ENCODE results near the gene IGIP.

IGIP gene

GRCh38 chr5:140169410-140169809 lies 43.7 kb downstream of the IGIP start:
- no peak for DNase-seq

- DNase-seq, result no peak
Measured at GRCh38 chr5:140172483-140172882, 46.7 kb downstream of the IGIP start.

- DNase-seq, result no peak
Measured at GRCh38 chr5:140174014-140174413, 48.3 kb downstream of the IGIP start.

- peak; percentile 78 for DNase-seq
Measured at GRCh38 chr5:140174465-140175366, 49.0 kb downstream of the IGIP start, which contains the start of gene CYSTM1. Gene CYSTM1, plus strand, starts transcription at chr5:140175188. Its CDS starts 19,278 bp downstream, at chr5:140194466.

DNA sequence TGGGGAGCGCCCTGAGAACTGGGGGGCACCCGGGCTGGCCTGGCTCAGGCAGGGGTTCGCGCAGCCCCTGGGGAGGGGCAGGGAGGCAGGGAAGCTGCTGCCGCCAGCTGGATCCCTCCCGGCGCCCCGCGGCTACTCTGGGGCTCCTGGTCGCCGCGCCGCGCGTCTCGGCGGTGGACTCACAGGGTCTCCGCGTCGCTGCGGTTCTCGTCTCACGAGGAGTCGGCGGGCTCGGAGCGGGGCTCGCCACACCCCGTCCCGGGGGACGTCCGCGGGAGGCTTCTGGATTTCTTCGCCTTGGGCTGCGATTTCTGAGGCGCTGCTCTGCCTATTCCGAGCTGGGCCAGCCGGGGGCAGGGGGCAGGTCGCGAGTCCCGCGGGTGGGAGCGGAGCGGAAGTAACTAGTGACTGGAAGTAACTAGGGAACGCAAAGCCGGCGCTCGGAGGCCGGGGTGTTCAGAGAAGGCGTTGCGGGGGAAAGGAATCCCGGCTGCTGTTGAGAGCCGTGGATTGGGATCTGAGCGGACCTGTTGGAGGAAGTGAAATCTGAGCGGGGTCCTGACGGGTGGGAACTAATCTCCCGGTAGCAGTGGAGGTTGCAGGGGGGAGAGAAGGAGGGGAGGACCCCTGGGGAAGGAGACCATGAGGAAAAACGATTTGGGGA lies 49.8 kb downstream of the IGIP start:
- DNase-seq, result no peak

DNA sequence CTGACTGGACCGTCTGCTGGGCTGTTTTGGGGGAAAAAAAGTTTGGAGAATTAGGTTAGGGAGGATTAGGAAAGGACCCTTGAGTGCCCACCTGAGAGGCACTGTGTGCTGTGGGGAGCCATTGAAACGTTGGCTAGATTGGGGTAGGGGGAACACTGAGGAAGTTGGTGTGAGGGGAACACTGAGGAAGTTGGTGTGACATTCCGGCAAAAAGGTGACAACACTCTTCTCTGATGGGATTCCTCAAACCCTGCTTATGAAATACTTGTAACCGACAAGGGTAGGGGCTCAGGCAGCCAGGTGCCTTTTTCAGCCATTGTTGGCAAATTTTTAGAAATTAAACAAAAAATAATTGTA lies 50.3 kb downstream of the IGIP start:
- no peak for DNase-seq

DNA sequence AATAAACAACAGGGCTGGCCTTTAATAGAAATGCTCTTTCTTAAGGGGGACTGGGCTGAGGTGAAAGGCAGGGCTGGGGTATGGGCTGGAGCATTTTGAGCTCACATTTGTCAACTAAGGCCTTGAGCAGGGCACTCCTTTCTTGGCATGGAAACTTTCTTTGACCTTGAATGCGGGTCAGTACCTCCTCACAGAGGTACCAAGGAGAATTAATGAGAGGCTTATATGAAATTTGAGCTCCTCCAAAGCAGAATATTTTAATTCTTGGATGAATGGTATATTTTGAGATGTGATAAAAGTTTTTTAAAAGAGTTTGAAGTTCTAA lies 52.3 kb downstream of the IGIP start:
- DNase-seq, result no peak

DNA sequence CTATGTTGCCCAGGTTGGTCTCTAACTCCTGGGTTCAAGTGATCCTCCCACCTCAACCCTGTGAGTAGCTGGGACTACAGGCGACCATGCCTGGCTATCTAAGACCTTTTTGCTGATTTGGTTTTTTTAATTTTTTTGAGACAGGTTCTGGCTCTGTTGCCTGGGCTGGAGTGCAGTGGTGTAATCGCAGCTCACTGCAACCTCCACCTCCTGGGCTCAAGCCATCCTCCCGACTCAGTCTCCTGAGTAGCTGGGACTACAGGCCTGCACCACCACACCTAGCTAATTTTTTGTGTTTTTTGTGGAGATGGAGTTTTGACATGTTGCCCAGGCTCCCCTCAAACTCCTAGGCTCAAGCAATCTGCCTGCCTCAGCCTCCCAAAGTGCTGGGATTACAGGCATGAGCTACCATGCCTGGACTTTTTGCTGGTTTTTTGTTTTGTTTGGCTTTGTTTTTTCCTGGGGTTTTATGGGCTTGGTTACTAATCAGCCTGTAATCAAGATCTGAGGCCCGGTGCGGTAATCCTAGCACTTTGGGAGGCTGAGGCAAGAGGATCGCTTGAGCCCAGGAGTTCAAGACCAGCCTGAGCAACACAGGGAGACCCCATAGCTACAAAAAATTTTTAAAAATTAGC lies 52.9 kb downstream of the IGIP start:
- no peak for DNase-seq
